ENCODE data around the gene INAFM1. TPM values are rescaled to one million over a fixed set of nuclear protein-coding genes. Genes with fewer than 3 reads are reported as not detected.

The INAFM1 gene
- total and polyA plus RNA-seq, 5 experiments from 2014 or later, result 2.4 to 19.7 (median 5.3) TPM

DNA sequence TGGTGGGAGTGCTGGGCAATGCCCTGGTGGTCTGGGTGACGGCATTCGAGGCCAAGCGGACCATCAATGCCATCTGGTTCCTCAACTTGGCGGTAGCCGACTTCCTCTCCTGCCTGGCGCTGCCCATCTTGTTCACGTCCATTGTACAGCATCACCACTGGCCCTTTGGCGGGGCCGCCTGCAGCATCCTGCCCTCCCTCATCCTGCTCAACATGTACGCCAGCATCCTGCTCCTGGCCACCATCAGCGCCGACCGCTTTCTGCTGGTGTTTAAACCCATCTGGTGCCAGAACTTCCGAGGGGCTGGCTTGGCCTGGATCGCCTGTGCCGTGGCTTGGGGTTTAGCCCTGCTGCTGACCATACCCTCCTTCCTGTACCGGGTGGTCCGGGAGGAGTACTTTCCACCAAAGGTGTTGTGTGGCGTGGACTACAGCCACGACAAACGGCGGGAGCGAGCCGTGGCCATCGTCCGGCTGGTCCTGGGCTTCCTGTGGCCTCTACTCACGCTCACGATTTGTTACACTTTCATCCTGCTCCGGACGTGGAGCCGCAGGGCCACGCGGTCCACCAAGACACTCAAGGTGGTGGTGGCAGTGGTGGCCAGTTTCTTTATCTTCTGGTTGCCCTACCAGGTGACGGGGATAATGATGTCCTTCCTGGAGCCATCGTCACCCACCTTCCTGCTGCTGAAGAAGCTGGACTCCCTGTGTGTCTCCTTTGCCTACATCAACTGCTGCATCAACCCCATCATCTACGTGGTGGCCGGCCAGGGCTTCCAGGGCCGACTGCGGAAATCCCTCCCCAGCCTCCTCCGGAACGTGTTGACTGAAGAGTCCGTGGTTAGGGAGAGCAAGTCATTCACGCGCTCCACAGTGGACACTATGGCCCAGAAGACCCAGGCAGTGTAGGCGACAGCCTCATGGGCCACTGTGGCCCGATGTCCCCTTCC, 45.5 kb downstream of the INAFM1 start:
- peaks cover 0 to 3% (median 0%) of the 10 kb centered on the region in 9 donors for H3K9me3 Mint-ChIP-seq
- peaks cover 15 to 67% (median 30%) of the 10 kb centered on the region in 5 donors for H3K27me3 Mint-ChIP-seq
- no peak for DNase-seq
- H3K27ac Mint-ChIP-seq, result peak overlapping the region in 1 of 10 donors; percentile 65
- no peak for ATAC-seq
- POLR2A ChIA-PET, result no interaction called here
- peak overlapping the region in 1 of 10 donors; percentile 20 for H3K4me3 Mint-ChIP-seq
- H3K4me1 Mint-ChIP-seq, result peaks cover 0 to 7% (median 0%) of the 10 kb centered on the region in 4 donors
- H3K36me3 Mint-ChIP-seq, result peaks cover 0 to 5% (median 0%) of the 10 kb centered on the region in 3 donors

DNA sequence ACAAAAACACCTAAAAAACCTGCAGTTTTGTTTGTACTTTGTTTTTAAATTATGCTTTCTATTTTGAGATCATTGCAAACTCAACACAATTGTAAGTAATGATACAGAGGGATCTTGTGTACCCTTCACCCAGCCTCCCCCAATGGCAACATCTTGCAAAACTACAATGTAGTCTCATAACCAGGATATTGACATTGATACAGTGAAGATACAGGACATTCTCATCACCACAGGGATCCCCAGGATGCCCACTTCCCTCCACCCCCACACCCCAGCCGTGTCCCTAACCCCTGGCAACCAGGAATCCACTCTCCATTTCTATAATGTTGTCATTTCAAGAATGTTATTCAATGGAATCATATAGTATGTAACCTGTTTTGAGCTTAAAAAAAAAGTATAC, 46.9 kb downstream of the INAFM1 start:
- POLR2A ChIA-PET, result no interaction called here
- Mint-ChIP-seq H3K27ac (no peak overlapping the region), H3K4me1 (peaks cover 0 to 2% (median 0%) of the 10 kb centered on the region in 4 donors), H3K27me3 (peaks cover 16 to 61% (median 20%) of the 10 kb centered on the region in 5 donors), H3K9me3 (peaks cover 0 to 3% (median 0%) of the 10 kb centered on the region in 9 donors), H3K36me3 (peaks cover 0 to 5% (median 0%) of the 10 kb centered on the region in 3 donors), H3K4me3 (no peak overlapping the region)
- DNase-seq (no peak), ATAC-seq (no peak)

DNA sequence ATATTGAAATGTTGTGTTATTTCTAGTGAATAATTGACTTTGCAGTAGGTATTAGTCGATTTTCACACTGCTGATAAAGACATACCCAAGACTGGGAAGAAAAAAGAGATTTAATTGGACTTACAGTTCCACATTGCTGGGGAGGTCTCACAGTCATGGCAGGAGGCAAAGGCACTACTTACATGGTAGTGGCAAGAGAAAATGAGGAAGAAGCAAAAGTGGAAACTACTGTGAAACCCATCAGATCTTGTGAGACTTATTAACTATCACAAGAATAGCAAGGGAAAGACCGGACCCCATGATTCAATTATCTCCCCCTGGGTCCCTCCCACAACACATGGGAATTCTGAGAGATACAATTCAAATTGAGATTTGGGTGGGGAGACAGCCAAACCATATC, 47.4 kb downstream of the INAFM1 start:
- Mint-ChIP-seq H3K4me3 (no peak overlapping the region), H3K27me3 (peaks cover 16 to 60% (median 19%) of the 10 kb centered on the region in 5 donors), H3K27ac (no peak overlapping the region), H3K36me3 (peaks cover 0 to 5% (median 0%) of the 10 kb centered on the region in 3 donors), H3K4me1 (peaks cover 0 to 2% (median 0%) of the 10 kb centered on the region in 4 donors), H3K9me3 (peaks cover 0 to 3% (median 0%) of the 10 kb centered on the region in 9 donors)
- no peak for ATAC-seq
- DNase-seq, result no peak
- POLR2A ChIA-PET, result no interaction called here

DNA sequence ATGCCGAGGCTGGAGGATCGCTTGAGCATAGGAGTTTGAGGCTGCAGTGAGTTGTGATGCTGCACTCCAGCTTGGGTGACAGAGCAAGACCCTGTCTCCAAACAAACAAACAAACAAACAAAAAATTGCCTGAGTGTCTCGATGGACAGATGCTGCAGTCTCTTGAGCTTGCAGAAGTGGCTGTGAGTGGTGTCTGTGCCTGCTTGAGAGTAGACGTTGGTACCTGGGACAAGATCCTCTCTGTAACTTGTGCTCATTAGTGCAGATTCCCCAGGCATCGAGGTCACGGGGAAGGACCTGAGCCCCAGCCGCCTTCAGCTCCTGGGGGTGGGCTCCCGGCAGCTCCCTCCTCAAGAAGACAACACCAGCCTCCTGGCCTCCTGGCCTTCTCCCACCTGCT, 48.7 kb downstream of the INAFM1 start:
- H3K4me3 Mint-ChIP-seq, result no peak overlapping the region
- H3K27me3 Mint-ChIP-seq, result peaks cover 15 to 55% (median 19%) of the 10 kb centered on the region in 5 donors
- DNase-seq (no peak), ATAC-seq (no peak)
- POLR2A ChIA-PET, result no interaction called here
- peaks cover 0 to 2% (median 0%) of the 10 kb centered on the region in 4 donors for H3K4me1 Mint-ChIP-seq
- H3K27ac Mint-ChIP-seq, result no peak overlapping the region
- peaks cover 0 to 3% (median 0%) of the 10 kb centered on the region in 9 donors for H3K9me3 Mint-ChIP-seq
- peaks cover 0 to 5% (median 0%) of the 10 kb centered on the region in 3 donors for H3K36me3 Mint-ChIP-seq

DNA sequence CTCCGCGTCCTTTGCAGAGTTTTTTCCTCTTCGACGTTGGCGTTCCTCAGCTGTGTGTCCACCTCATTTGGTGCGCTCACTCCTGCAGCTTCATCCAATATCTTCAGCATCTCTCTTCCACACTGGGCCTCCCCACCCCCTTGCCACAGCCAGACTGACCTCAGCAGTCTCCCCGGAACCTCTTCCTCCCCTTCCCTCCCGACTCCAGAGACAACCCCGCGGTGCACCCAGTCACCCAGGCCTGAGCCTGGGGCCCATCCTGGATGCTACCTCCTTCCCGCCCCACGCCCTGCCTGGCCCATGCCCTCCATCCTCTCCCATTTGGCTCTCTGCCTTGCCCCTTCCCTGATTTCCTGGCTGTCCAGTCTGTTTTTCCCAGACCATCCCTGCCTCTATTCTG, 49.2 kb downstream of the INAFM1 start:
- DNase-seq (no peak), ATAC-seq (no peak)
- H3K27ac Mint-ChIP-seq, result peak overlapping the region in 2 of 10 donors; percentile 29
- H3K9me3 Mint-ChIP-seq, result peaks cover 0 to 3% (median 0%) of the 10 kb centered on the region in 9 donors
- H3K36me3 Mint-ChIP-seq, result peaks cover 0 to 5% (median 0%) of the 10 kb centered on the region in 3 donors
- H3K4me1 Mint-ChIP-seq, result peaks cover 0 to 2% (median 0%) of the 10 kb centered on the region in 4 donors
- H3K4me3 Mint-ChIP-seq, result no peak overlapping the region
- POLR2A ChIA-PET, result no interaction called here
- H3K27me3 Mint-ChIP-seq, result peaks cover 15 to 53% (median 19%) of the 10 kb centered on the region in 5 donors

DNA sequence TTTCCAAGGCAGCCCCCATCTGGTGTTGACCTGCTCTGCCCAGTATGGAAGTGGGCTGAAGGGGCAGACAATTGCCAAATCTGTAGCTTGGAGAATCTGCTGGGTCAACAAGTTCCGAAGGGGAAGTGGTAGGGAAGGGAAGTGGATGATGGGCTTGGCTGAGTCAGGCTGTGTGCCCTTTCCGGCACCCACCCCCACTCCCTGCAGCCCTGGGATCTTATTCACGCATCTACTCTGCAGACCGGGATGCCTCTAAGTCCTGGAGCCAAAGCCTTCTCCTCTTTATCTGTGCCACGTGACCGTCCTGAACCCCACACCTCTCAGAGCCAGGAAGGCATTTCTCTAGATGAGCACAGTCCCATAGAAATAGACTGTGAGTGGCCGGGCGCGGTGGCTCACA, 49.8 kb downstream of the INAFM1 start:
- no peak overlapping the region for H3K4me3 Mint-ChIP-seq
- no peak overlapping the region for H3K27ac Mint-ChIP-seq
- peaks cover 0 to 3% (median 0%) of the 10 kb centered on the region in 9 donors for H3K9me3 Mint-ChIP-seq
- ATAC-seq (no peak), DNase-seq (no peak)
- H3K27me3 Mint-ChIP-seq, result peaks cover 15 to 50% (median 19%) of the 10 kb centered on the region in 5 donors
- peaks cover 0 to 2% (median 0%) of the 10 kb centered on the region in 4 donors for H3K4me1 Mint-ChIP-seq
- H3K36me3 Mint-ChIP-seq, result peaks cover 0 to 5% (median 0%) of the 10 kb centered on the region in 3 donors
- POLR2A ChIA-PET, result no interaction called here

Small RNAs within 50 kb of the gene (microRNA-seq; reads per million reads assigned to microRNA genes)
- gene MIR3190 (ENCODE audit: borderline microRNAs expressed), result not detected
- gene MIR3191 (ENCODE audit: borderline microRNAs expressed), result not detected

Other genes with a start within 250 kb of the INAFM1 start
- 10 to 100 TPM; 30.1 to 31.7 TPM for gene TMEM160, start 226.3 kb upstream of the INAFM1 start, total RNA-seq
- gene TMEM160, start 226.3 kb upstream of the INAFM1 start, polyA plus RNA-seq, result 100 to 1,000 TPM; 118 to 154 (median 144) TPM
- gene ZC3H4, start 161.1 kb upstream of the INAFM1 start, total RNA-seq, result 10 to 100 TPM; 73.4 to 76.3 TPM
- gene ZC3H4, start 161.1 kb upstream of the INAFM1 start, polyA plus RNA-seq, result 1 to 10 TPM in 2 of 3 donors, under 1 TPM in 1; 0.86 to 2.4 (median 2.0) TPM
- gene SAE1, start 144.1 kb upstream of the INAFM1 start, total RNA-seq, result 10 to 100 TPM; 44.5 to 45.6 TPM
- gene SAE1, start 144.1 kb upstream of the INAFM1 start, polyA plus RNA-seq, result 100 to 1,000 TPM; 158 to 174 (median 159) TPM
- 10 to 100 TPM; 37.0 to 37.4 TPM for gene BBC3, start 43.7 kb upstream of the INAFM1 start, total RNA-seq
- 10 to 100 TPM in 1 of 3 donors, 1 to 10 TPM in 2; 7.2 to 13.0 (median 7.3) TPM for gene BBC3, start 43.7 kb upstream of the INAFM1 start, polyA plus RNA-seq
- 10 to 100 TPM; 53.0 to 53.1 TPM for gene CCDC9, start 18.4 kb upstream of the INAFM1 start, total RNA-seq
- 10 to 100 TPM in 1 of 3 donors, 1 to 10 TPM in 2; 5.0 to 10.8 (median 7.1) TPM for gene CCDC9, start 18.4 kb upstream of the INAFM1 start, polyA plus RNA-seq
- 1 to 10 TPM; 2.6 TPM for gene C5AR1, start 35.0 kb downstream of the INAFM1 start, total RNA-seq
- under 1 TPM in 1 of 3 donors, not detected in 2; 0.15 TPM for gene C5AR1, start 35.0 kb downstream of the INAFM1 start, polyA plus RNA-seq
- under 1 TPM; 0.29 to 0.30 TPM for gene C5AR2, start 57.3 kb downstream of the INAFM1 start, total RNA-seq
- not detected for gene C5AR2, start 57.3 kb downstream of the INAFM1 start, polyA plus RNA-seq
- 10 to 100 TPM; 28.9 to 29.6 TPM for gene DHX34, start 74.4 kb downstream of the INAFM1 start, total RNA-seq
- 1 to 10 TPM; 3.1 to 9.7 (median 5.2) TPM for gene DHX34, start 74.4 kb downstream of the INAFM1 start, polyA plus RNA-seq
- not detected for gene MEIS3, start 144.6 kb downstream of the INAFM1 start, total RNA-seq
- gene MEIS3, start 144.6 kb downstream of the INAFM1 start, polyA plus RNA-seq, result not detected
- under 1 TPM in 1 of 2 experiments, not detected in 1; 0.42 TPM for gene SLC8A2, start 197.0 kb downstream of the INAFM1 start, total RNA-seq
- under 1 TPM in 2 of 3 donors, not detected in 1; 0.02 to 0.12 TPM for gene SLC8A2, start 197.0 kb downstream of the INAFM1 start, polyA plus RNA-seq
- 1 to 10 TPM; 5.4 to 7.1 TPM for gene KPTN, start 209.3 kb downstream of the INAFM1 start, total RNA-seq
- gene KPTN, start 209.3 kb downstream of the INAFM1 start, polyA plus RNA-seq, result 1 to 10 TPM; 5.8 to 8.0 (median 7.6) TPM
- 10 to 100 TPM; 85.3 to 92.3 TPM for gene NAPA, start 240.2 kb downstream of the INAFM1 start, total RNA-seq
- 100 to 1,000 TPM in 1 of 3 donors, 10 to 100 TPM in 2; 88.7 to 116 (median 89.6) TPM for gene NAPA, start 240.2 kb downstream of the INAFM1 start, polyA plus RNA-seq